H1 (cell line): Measurements from ENCODE around the gene EPB41L2. TPM values are rescaled to one million over a fixed set of nuclear protein-coding genes. Genes with fewer than 3 reads are reported as not detected.

Source experiments
- CTCF ChIA-PET: fragments of 300-600 bp; sonication (Branson Sonifier 250); formaldehyde crosslinking; loops from one replicate; lab custom pipeline; 2021; ENCODE audit not compliant: partially characterized antibody; lab: Charles Lee
- POLR2A ChIA-PET: fragments of 300-600 bp; sonication (Branson Sonifier 250); formaldehyde crosslinking; loops from one replicate; lab custom pipeline; 2021; ENCODE audit warnings: inconsistent platforms; ENCODE audit not compliant: partially characterized antibody; lab: Charles Lee
- DNase-seq, 2 experiments: peaks; one replicate each; pipeline versions ENCODE4 v3.0.0 to v3.0.0-alpha.2; 2010 to 2022; ENCODE audit warnings: low spot score in 2 of 2, low read depth in 1 of 2, mixed read lengths in 1 of 2
- FAIRE-seq: peaks from 2 replicates; lab custom pipeline; 2011; peaks lifted over from hg19 to GRCh38; lab: Jason Lieb, UNC
- H2AFZ ChIP-seq: 2 replicates; pipeline ENCODE4 v1.8.1; 2012; ENCODE audit warnings: low read length, inconsistent platforms
- H2AK5ac ChIP-seq: 2 replicates; pipeline ENCODE4 v1.6.1; 2013; ENCODE audit warnings: low read depth, low read length
- H2BK120ac ChIP-seq: replicated peaks from 2 replicates; pipeline ENCODE3; 2013; ENCODE audit warnings: low read depth, low read length, inconsistent platforms
- H2BK12ac ChIP-seq: 2 replicates; pipeline ENCODE4 v1.6.1; 2013; ENCODE audit warnings: low read depth, low read length
- H2BK15ac ChIP-seq: 2 replicates; pipeline ENCODE4 v1.6.1; 2013; ENCODE audit warnings: low read length
- H2BK20ac ChIP-seq: 2 replicates; pipeline ENCODE4 v1.6.1; 2013; ENCODE audit warnings: low read length
- H2BK5ac ChIP-seq: 2 replicates; pipeline ENCODE4 v1.6.1; 2013; ENCODE audit warnings: low read depth, low read length
- H3K14ac ChIP-seq: 2 replicates; pipeline ENCODE4 v1.6.1; 2013; ENCODE audit warnings: inconsistent platforms; ENCODE audit not compliant: insufficient read length
- H3K18ac ChIP-seq: 2 replicates; pipeline ENCODE4 v1.6.1; 2013; ENCODE audit warnings: low read length; ENCODE audit errors: extremely low read depth
- H3K23ac ChIP-seq: 2 replicates; pipeline ENCODE4 v1.6.1; 2013; ENCODE audit warnings: inconsistent platforms; ENCODE audit not compliant: insufficient read length
- H3K23me2 ChIP-seq: 2 replicates; pipeline ENCODE4 v1.6.1; 2013; ENCODE audit warnings: low read depth, low read length
- H3K27ac ChIP-seq: 2 replicates; pipeline ENCODE4 v1.6.1; 2011; ENCODE audit warnings: low read depth, low read length, inconsistent platforms
- H3K27me3 ChIP-seq, 4 experiments: replicated peaks in 1 of 4; 1 replicate in 1 of 4; 2 replicates in 3 of 4; pipeline versions ENCODE4 v1.6.1 to v1.8.1; 2011 to 2013; ENCODE audit warnings: low read length in 3 of 4, mild to moderate bottlenecking in 3 of 4, inconsistent platforms in 2 of 4, mixed read lengths in 2 of 4, moderate library complexity in 1 of 4; ENCODE audit not compliant: control insufficient read depth in 3 of 4, insufficient read depth in 3 of 4; ENCODE audit errors: extremely low read depth in 1 of 4
- H3K36me3 ChIP-seq, 4 experiments: 2 replicates each; pipeline versions ENCODE4 v1.6.1 to v1.8.1; 2011 to 2013; ENCODE audit warnings: mild to moderate bottlenecking in 4 of 4, low read length in 3 of 4, moderate library complexity in 2 of 4, control low read depth in 1 of 4, inconsistent platforms in 1 of 4; ENCODE audit not compliant: insufficient read depth in 4 of 4, control insufficient read depth in 2 of 4
- H3K4ac ChIP-seq: replicated peaks from 2 replicates; pipeline ENCODE3; 2013; ENCODE audit warnings: low read length, low read depth, mixed read lengths, inconsistent platforms; ENCODE audit not compliant: insufficient read length
- H3K4me1 ChIP-seq, 4 experiments: replicated peaks in 1 of 4; 1 replicate in 1 of 4; 2 replicates in 3 of 4; pipeline versions ENCODE4 v1.6.1 to v1.8.1; 2011 to 2013; ENCODE audit warnings: low read length in 3 of 4, inconsistent platforms in 2 of 4, mixed read lengths in 1 of 4; ENCODE audit not compliant: insufficient read depth in 4 of 4, control insufficient read depth in 3 of 4
- H3K4me2 ChIP-seq, 2 experiments: 2 replicates each; pipeline versions ENCODE4 v1.6.1 to v1.8.1; 2011 to 2013; ENCODE audit warnings: low read depth in 2 of 2, low read length in 2 of 2, control low read depth in 1 of 2, inconsistent platforms in 1 of 2, mild to moderate bottlenecking in 1 of 2; ENCODE audit not compliant: insufficient read depth in 1 of 2
- H3K4me3 ChIP-seq, 4 experiments: fragments of 200-600, 300-600 bp in 1 of 4; sonication (generic), shearing (Covaris generic), sonication (Bioruptor Twin) in 1 of 4; 2 replicates each; pipeline versions ENCODE4 v1.5.1 to v1.8.1; 2011 to 2016; ENCODE audit warnings: low read length in 4 of 4, low read depth in 3 of 4, control low read depth in 2 of 4, inconsistent platforms in 2 of 4, mild to moderate bottlenecking in 2 of 4, mixed read lengths in 1 of 4, moderate library complexity in 1 of 4; ENCODE audit not compliant: insufficient read depth in 2 of 4; ENCODE audit errors: extremely low read depth in 1 of 4
- H3K56ac ChIP-seq: replicated peaks from 2 replicates; pipeline ENCODE3; 2013; ENCODE audit warnings: low read depth, mild to moderate bottlenecking, mixed read lengths, low read length, inconsistent platforms; ENCODE audit not compliant: insufficient read length
- H3K79me1 ChIP-seq: 2 replicates; pipeline ENCODE4 v1.6.1; 2013; ENCODE audit warnings: low read depth, low read length, control low read depth
- H3K79me2 ChIP-seq, 2 experiments: 2 replicates each; pipeline versions ENCODE4 v1.6.1 to v1.8.1; 2012 to 2013; ENCODE audit warnings: low read length in 2 of 2, mild to moderate bottlenecking in 2 of 2, inconsistent platforms in 1 of 2; ENCODE audit not compliant: insufficient read depth in 2 of 2, control insufficient read depth in 1 of 2
- H3K9ac ChIP-seq, 4 experiments: replicated peaks in 1 of 4; 1 replicate in 1 of 4; 2 replicates in 3 of 4; pipeline versions ENCODE4 v1.6.1 to v1.8.1; 2011 to 2013; ENCODE audit warnings: low read depth in 3 of 4, low read length in 3 of 4, control low read depth in 2 of 4, mild to moderate bottlenecking in 2 of 4, moderate library complexity in 2 of 4, inconsistent platforms in 1 of 4; ENCODE audit errors: extremely low read depth in 1 of 4
- H3K9me3 ChIP-seq, 2 experiments: 2 replicates each; pipeline versions ENCODE4 v1.6.1 to v1.8.1; 2012 to 2013; ENCODE audit warnings: mild to moderate bottlenecking in 2 of 2, moderate library complexity in 2 of 2, control low read depth in 1 of 2, inconsistent platforms in 1 of 2, low read depth in 1 of 2, low read length in 1 of 2, mixed read lengths in 1 of 2; ENCODE audit not compliant: insufficient read depth in 2 of 2
- H4K20me1 ChIP-seq, 2 experiments: replicated peaks in 1 of 2; 2 replicates each; pipeline versions ENCODE3 to v1.8.1; 2011 to 2013; ENCODE audit warnings: inconsistent platforms in 2 of 2, low read length in 2 of 2, mild to moderate bottlenecking in 1 of 2; ENCODE audit not compliant: insufficient read depth in 2 of 2, control insufficient read depth in 1 of 2
- H4K5ac ChIP-seq: 2 replicates; pipeline ENCODE4 v1.6.1; 2013; ENCODE audit warnings: low read length, low read depth, mixed read lengths, inconsistent platforms; ENCODE audit not compliant: insufficient read length
- H4K8ac ChIP-seq: 2 replicates; pipeline ENCODE4 v1.8.0; 2013; ENCODE audit warnings: mild to moderate bottlenecking, moderate library complexity, low read length, inconsistent platforms; ENCODE audit not compliant: insufficient read depth; ENCODE audit errors: extremely low read depth
- H4K91ac ChIP-seq: replicated peaks from 2 replicates; pipeline ENCODE3; 2013; ENCODE audit warnings: low read length, mixed read lengths, inconsistent platforms; ENCODE audit not compliant: insufficient read length
- CBX5 ChIP-seq: fragments of 300-800, 300-1000 bp; sonication (generic); IDR thresholded peaks from 2 replicates; pipeline ENCODE4 v1.7.1; 2016; ENCODE audit warnings: antibody characterized with exemption, low read length, low read depth
- CBX8 ChIP-seq: fragments of 300-800, 300-1000 bp; sonication (generic); IDR thresholded peaks from 2 replicates; pipeline ENCODE4 v1.7.1; 2016; ENCODE audit warnings: low read depth, low read length, borderline replicate concordance
- CHD1 ChIP-seq: IDR thresholded peaks from 2 replicates; pipeline ENCODE4 v1.6.1; 2012; ENCODE audit warnings: low read depth, low read length, improper control_type of control experiment
- EZH2 ChIP-seq: fragments of 200-600 bp; sonication (generic); IDR thresholded peaks from 2 replicates; pipeline ENCODE4 v1.7.1; 2012; ENCODE audit warnings: low read depth, mild to moderate bottlenecking, moderate library complexity, low read length, inconsistent platforms; ENCODE audit not compliant: severe bottlenecking
- GTF2F1 ChIP-seq: IDR thresholded peaks from 2 replicates; pipeline ENCODE4 v1.6.1; 2012; ENCODE audit warnings: low read depth, low read length, improper control_type of control experiment, borderline replicate concordance
- HDAC6 ChIP-seq: IDR thresholded peaks from one replicate; pipeline ENCODE4 v1.7.1; 2012; ENCODE audit warnings: low read depth, mild to moderate bottlenecking, inconsistent platforms, low read length, moderate library complexity
- JUN ChIP-seq: IDR thresholded peaks from 2 replicates; pipeline ENCODE4 v1.6.1; 2011; ENCODE audit warnings: low read depth, mild to moderate bottlenecking, improper control_type of control experiment, low read length
- KDM4A ChIP-seq: IDR thresholded peaks from one replicate; pipeline ENCODE4 v1.7.1; 2012; ENCODE audit warnings: low read depth, mild to moderate bottlenecking, moderate library complexity, low read length, inconsistent platforms; ENCODE audit not compliant: severe bottlenecking
- KDM5A ChIP-seq: fragments of 200-600 bp; IDR thresholded peaks from 2 replicates; pipeline ENCODE4 v1.7.1; 2012; ENCODE audit warnings: mild to moderate bottlenecking, low read length, inconsistent platforms, mixed read lengths
- RFX5 ChIP-seq: IDR thresholded peaks from 2 replicates; pipeline ENCODE4 v1.6.1; 2011; ENCODE audit warnings: low read depth, low read length, improper control_type of control experiment, borderline replicate concordance
- RNF2 ChIP-seq: fragments of 200-900, 300-1000 bp; sonication (generic); IDR thresholded peaks from 2 replicates; pipeline ENCODE4 v1.7.1; 2016; ENCODE audit warnings: borderline replicate concordance, low read depth, mild to moderate bottlenecking, antibody characterized with exemption, low read length; ENCODE audit not compliant: poor library complexity, severe bottlenecking; ENCODE audit errors: missing control alignments
- RXRA ChIP-seq: IDR thresholded peaks from 2 replicates; pipeline ENCODE4 v1.6.1; 2011; ENCODE audit warnings: low read depth, mild to moderate bottlenecking, low read length, moderate library complexity; ENCODE audit not compliant: insufficient read depth
- SIN3A ChIP-seq, 2 experiments: IDR thresholded peaks in 1 of 2; conservative IDR thresholded peaks in 1 of 2; 2 replicates each; pipeline ENCODE4 v1.6.1; 2011 to 2012; ENCODE audit warnings: low read length in 2 of 2, improper control_type of control experiment in 1 of 2, low read depth in 1 of 2, mild to moderate bottlenecking in 1 of 2
- TAF1 ChIP-seq: IDR thresholded peaks from 2 replicates; pipeline ENCODE4 v1.6.1; 2011; ENCODE audit warnings: mild to moderate bottlenecking, low read depth, low read length
- polyA plus RNA-seq, 7 experiments: library from polyadenylated mRNA; depleted of rRNA in 3 of 7; stranded (reverse) in 5 of 7; unstranded in 2 of 7; fragments of >200 nt in 5 of 7; fragments of 200-250 nt in 2 of 7; gene quantifications; 1 replicate in 5 of 7; 2 replicates in 1 of 7; 4 replicates in 1 of 7; pipeline versions ENCODE4 v1.2.1 to v1.2.3, GENCODE V29; 2011 to 2013; ENCODE audit warnings: missing spikeins in 2 of 7, mixed read lengths in 2 of 7
- total RNA-seq: library from RNA; stranded (reverse); fragmentation: NEBNext Ultra II Directional; extraction: Animal tissue kit (Norgen Biotek cat#: 25700); gene quantifications from 2 replicates; pipeline ENCODE4 v1.2.1, GENCODE V29; 2021
- TF ChIP-seq, protein P1 (sequence below): IDR thresholded peaks from 2 replicates; pipeline ENCODE4 v1.6.1; 2012; ENCODE audit warnings: inconsistent platforms

EPB41L2 gene
- total and polyA plus RNA-seq, 2 of the 8 experiments (the other 6 are each of a cell fraction or from before 2014, with no cell fraction given) = 22.5 to 123 TPM

DNA sequence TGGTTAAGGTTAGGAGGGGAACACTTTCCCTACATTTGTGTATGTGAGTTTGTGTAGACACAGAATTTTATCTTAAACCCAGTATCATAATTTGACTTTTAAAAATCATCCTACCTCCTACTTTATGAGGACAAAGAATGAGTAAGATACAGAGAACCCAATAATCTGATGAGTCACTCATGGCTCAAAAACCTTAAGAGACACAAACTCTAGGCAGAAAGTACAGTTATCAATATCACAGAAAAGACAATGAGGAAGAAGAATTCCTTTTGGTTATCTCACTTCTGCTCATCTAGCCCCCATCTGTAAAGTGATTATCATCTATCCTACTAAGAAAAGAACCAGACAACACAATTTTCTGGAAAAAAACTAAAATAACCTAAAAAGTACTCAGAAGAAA lies 87.7 kb downstream of the EPB41L2 start:
- no peak overlapping the region for H3K14ac ChIP-seq
- H2AFZ ChIP-seq = no peak overlapping the region
- DNase-seq (no peak), FAIRE-seq (no peak)
- no peak overlapping the region for H3K27ac ChIP-seq
- no peak overlapping the region for H3K23ac ChIP-seq
- H2AK5ac ChIP-seq = no peak overlapping the region
- no peak overlapping the region for H4K91ac ChIP-seq
- POLR2A ChIA-PET = no interaction called here
- no peaks in the 10 kb centered on the region for H3K36me3 ChIP-seq
- no peak overlapping the region for H3K18ac ChIP-seq
- no peak overlapping the region for H3K4ac ChIP-seq
- no peak overlapping the region for H3K4me2 ChIP-seq
- H4K8ac ChIP-seq = no peak overlapping the region
- H3K4me3 ChIP-seq = no peak overlapping the region
- no peak overlapping the region for H2BK15ac ChIP-seq
- H3K56ac ChIP-seq = no peak overlapping the region
- peaks cover 0 to 5% (median 0%) of the 10 kb centered on the region in 4 experiments; a peak in 2 of 7 replicates for H3K4me1 ChIP-seq
- no peak overlapping the region for H2BK20ac ChIP-seq
- H2BK5ac ChIP-seq = no peak overlapping the region
- peaks cover 4% of the 10 kb centered on the region for H3K79me1 ChIP-seq
- H3K79me2 ChIP-seq = peaks cover 0 to 24% of the 10 kb centered on the region in 2 experiments; a peak in 2 of 4 replicates
- H4K5ac ChIP-seq = no peak overlapping the region
- no peaks in the 10 kb centered on the region for H3K27me3 ChIP-seq
- H2BK120ac ChIP-seq = no peak overlapping the region
- CTCF ChIA-PET = no interaction called here
- H2BK12ac ChIP-seq = no peak overlapping the region
- H3K9me3 ChIP-seq = no peaks in the 10 kb centered on the region
- no peak overlapping the region for H3K9ac ChIP-seq
- H4K20me1 ChIP-seq = no peaks in the 10 kb centered on the region
- H3K23me2 ChIP-seq = no peaks in the 10 kb centered on the region; the same call in 1 of the 2 replicates
- TF ChIP-seq RFX5 (no peak), RNF2 (no peak), CHD1 (no peak), KDM5A (no peak), SIN3A (conservative IDR thresholded peaks at IDR 0.05 in 1 of 2, IDR thresholded peaks at IDR 0.05 in 1 of 2; ENCODE audit: low read depth in 1 of 2, low read length in 2 of 2) (no peak), HDAC6 (no peak), CBX8 (no peak), RXRA (no peak), JUN (no peak), GTF2F1 (no peak), CBX5 (no peak), EZH2 (no peak), TAF1 (no peak), KDM4A (no peak)
- TF ChIP-seq, protein P1, sequence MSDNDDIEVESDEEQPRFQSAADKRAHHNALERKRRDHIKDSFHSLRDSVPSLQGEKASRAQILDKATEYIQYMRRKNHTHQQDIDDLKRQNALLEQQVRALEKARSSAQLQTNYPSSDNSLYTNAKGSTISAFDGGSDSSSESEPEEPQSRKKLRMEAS = no peak
